HUES48 (cell line): Measurements from ENCODE around the gene TNNT2.

Source experiments
- H3K27ac ChIP-seq: one replicate; pipeline ENCODE4 v1.7.0; 2013; ENCODE audit warnings: low read depth, low read length, inconsistent platforms
- H3K27me3 ChIP-seq: 2 replicates; pipeline ENCODE4 v1.6.1; 2013; ENCODE audit warnings: mild to moderate bottlenecking, low read length; ENCODE audit not compliant: control insufficient read depth, insufficient read depth
- H3K36me3 ChIP-seq: 2 replicates; pipeline ENCODE4 v1.6.1; 2013; ENCODE audit warnings: low read length; ENCODE audit not compliant: control insufficient read depth, insufficient read depth
- H3K4me1 ChIP-seq: 2 replicates; pipeline ENCODE4 v1.6.1; 2013; ENCODE audit warnings: mild to moderate bottlenecking, low read length; ENCODE audit not compliant: control insufficient read depth, insufficient read depth
- H3K4me3 ChIP-seq: 2 replicates; pipeline ENCODE4 v1.5.1; 2013; ENCODE audit warnings: mild to moderate bottlenecking, low read depth, low read length
- H3K9ac ChIP-seq: 2 replicates; pipeline ENCODE4 v1.6.1; 2013; ENCODE audit warnings: mild to moderate bottlenecking, low read depth, low read length, moderate library complexity
- H3K9me3 ChIP-seq: 2 replicates; pipeline ENCODE4 v1.6.1; 2013; ENCODE audit warnings: low read length; ENCODE audit not compliant: control insufficient read depth, insufficient read depth

TNNT2 gene

DNA sequence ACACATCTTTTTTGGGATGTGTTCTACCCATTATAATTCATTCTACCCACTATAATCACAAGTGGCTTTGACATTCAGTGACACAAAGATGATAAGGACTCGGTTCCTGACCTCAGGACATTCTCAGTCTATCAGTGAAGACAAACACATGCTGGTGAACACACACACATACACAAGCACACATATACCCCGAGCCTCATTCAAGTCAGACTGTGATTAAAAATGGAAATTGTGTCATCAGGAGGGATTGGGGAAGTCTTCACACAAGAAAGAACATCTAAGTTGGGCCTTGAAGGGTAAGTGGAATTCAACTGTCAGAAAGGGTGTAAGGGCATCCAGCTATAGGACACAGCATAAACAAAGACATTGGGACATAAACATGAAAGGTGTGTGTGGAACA, 24.2 kb upstream of the TNNT2 start:
- Histone ChIP-seq H3K27me3 (peaks cover 34% of the 10 kb centered on the region), H3K4me3 (no peak overlapping the region), H3K27ac (no peak overlapping the region), H3K4me1 (peaks cover 19% of the 10 kb centered on the region), H3K9me3 (no peaks in the 10 kb centered on the region), H3K36me3 (no peaks in the 10 kb centered on the region), H3K9ac (no peak overlapping the region)

- H3K27ac ChIP-seq: no peak overlapping the region
These were observed 23.4 kb upstream of the TNNT2 start for GRCh38 chr1:201400852-201401230.

DNA sequence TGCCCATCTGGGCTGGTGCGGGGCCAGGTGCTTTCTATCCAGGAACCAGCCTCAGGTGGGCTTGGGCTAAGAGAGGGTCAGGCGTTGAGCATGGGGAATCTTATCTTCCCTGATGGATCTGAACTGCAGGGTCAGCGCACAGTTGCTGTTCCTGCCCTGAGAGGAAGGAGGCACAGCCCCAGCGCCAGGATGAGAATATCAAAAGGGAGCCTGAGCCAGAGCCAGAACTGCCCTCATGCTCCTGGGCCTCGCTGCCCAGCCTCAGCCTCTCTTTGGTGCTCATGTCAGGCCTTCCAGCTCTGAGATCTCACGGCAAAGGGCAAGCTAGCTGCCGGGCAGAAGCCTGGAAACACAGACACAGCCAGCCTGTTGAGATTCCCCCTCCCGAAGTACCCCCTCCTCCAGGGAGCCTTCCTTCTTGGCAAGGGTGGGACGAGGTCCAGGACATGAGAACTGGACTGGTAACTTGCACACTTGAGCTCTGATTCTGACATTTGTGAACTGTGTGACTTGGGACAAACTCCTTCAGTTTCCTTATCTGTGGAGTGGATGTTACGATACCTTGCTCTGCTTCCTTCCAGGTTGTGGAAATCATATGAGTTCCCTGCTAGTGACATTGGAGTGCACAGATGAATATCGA, 22.9 kb upstream of the TNNT2 start:
- peaks cover 34% of the 10 kb centered on the region for H3K27me3 ChIP-seq
- H3K36me3 ChIP-seq: no peaks in the 10 kb centered on the region
- H3K4me3 ChIP-seq: peak overlapping the region; percentile 69
- peaks cover 19% of the 10 kb centered on the region for H3K4me1 ChIP-seq
- peak overlapping the region; percentile 81; the same call in 1 of the 2 replicates for H3K9ac ChIP-seq
- H3K9me3 ChIP-seq: no peaks in the 10 kb centered on the region
- no peak overlapping the region for H3K27ac ChIP-seq

More at GRCh38 chr1:201400852-201401230, 23.4 kb upstream of the TNNT2 start:
- Histone ChIP-seq H3K4me3 (no peak overlapping the region), H3K4me1 (peaks cover 19% of the 10 kb centered on the region), H3K9ac (no peak overlapping the region), H3K27me3 (peaks cover 34% of the 10 kb centered on the region), H3K36me3 (no peaks in the 10 kb centered on the region), H3K9me3 (no peaks in the 10 kb centered on the region)

DNA sequence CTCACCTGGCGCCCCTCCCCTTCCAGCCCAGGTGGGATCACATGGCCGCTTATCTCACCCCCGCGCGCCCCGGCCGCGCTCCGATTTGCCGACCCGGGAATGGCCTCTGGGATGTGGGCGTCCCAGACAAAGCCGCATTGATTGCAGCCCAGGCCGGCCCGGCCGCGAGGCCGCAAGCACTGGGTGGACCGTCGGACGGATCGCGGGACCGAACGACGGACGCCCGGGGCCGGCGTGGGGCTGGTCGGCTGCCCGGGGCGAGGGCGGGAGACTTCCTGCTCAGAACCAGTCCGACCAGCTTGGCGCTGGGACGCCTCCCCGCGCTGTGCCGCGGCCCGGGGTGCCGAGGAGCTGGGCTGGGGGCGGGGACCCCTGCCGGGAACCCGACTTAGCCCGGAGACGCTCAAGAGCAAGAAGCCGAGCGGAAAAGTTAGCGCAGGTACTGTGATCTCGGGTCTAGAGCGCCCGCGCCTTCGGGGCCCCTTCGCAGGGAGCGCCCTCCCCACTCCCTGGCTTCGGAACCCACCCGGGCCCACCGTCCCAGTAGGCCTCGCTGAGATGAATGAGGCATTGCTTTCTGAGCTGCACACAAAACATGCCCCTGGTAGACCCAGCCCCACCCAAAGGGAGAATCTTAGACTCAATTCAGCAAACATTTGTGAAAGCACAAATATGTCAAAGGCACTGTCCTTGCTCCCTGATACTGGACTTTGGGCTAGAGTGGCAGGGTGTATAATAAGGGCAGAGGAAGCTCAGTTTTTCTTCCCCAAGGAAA, 22.1 kb upstream of the TNNT2 start:
- no peaks in the 10 kb centered on the region for H3K36me3 ChIP-seq
- H3K9ac ChIP-seq: peak overlapping the region; percentile 81
- peaks cover 34% of the 10 kb centered on the region for H3K27me3 ChIP-seq
- H3K9me3 ChIP-seq: no peaks in the 10 kb centered on the region
- peaks cover 20% of the 10 kb centered on the region for H3K4me1 ChIP-seq
- peak overlapping the region; percentile 69 for H3K4me3 ChIP-seq
- peak overlapping the region; percentile 3 for H3K27ac ChIP-seq

DNA sequence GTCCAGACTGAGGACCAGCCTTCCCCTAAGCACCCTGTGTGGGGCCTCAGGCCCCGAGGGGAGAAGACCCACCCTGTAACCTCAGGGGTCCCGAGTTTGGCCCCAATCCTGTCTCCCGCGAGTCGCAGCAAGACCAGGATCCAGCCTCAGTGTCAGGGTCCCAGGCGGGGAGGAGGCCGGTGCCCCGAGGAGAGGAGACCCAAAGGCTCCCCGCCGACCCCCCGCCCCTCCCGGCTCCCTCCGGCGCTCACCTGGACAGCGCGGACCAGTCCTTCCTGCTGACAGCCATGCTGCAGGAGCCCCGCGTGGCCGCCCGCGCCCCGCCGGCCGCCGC, 21.5 kb upstream of the TNNT2 start, which contains the start of gene LAD1:
LAD1 (minus strand) TSS at position 307 of the 334 bp plus-strand sequence; CDS start at position 289, 18 bp downstream.
- Histone ChIP-seq H3K4me3 (peak within 1 kb of the TSS; percentile 69), H3K4me1 (peaks cover 26% of the 10 kb centered on the region), H3K9me3 (no peaks in the 10 kb centered on the region), H3K27ac (peak within 1 kb of the TSS; percentile 3), H3K36me3 (no peaks in the 10 kb centered on the region), H3K9ac (peak within 1 kb of the TSS; percentile 81), H3K27me3 (peaks cover 34% of the 10 kb centered on the region)

DNA sequence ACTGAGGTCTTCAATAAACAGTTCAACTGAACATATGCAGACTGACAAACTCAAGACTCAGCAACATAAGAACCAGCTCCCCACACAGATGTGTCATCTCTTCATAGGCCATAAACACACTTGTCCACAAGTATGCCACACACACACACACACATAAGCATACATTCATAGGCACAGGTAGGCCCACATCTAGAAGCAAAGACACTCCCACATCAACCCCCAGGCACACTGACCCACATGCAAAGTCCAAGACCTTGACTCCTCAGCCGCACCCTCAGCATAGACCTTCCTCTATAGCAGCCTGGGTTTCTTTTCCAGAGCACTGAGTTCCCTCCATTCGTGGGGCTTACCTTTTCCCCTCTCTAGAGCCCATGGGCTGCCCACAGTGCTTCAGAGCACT, 20.2 kb upstream of the TNNT2 start:
- Histone ChIP-seq H3K4me3 (no peak overlapping the region), H3K9ac (no peak overlapping the region), H3K9me3 (no peaks in the 10 kb centered on the region), H3K36me3 (no peaks in the 10 kb centered on the region), H3K27ac (no peak overlapping the region), H3K4me1 (peaks cover 26% of the 10 kb centered on the region), H3K27me3 (peaks cover 34% of the 10 kb centered on the region)

- peaks cover 34% of the 10 kb centered on the region for H3K27me3 ChIP-seq
These were observed 19.5 kb upstream of the TNNT2 start for GRCh38 chr1:201396861-201397464.

DNA sequence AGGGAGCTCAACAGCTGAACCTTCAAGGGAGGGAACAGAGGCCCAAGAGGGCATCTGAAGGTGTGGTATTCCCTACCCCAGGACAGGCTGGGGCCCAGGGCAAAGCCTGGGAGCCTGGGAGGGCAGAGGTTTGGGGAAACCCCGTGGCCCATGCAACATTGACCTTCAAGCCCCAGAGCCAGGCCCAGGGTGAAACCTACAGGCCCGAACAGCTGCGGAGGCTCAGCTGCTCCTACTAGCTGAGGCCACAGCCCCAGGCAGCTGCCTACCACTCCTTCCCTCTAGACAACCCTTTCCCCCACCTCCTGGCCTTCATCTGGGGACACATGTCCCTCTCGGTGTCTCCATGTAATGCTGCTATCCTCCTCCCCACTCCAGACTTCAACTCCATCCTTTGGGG, 18.5 kb upstream of the TNNT2 start:
- Histone ChIP-seq H3K36me3 (no peaks in the 10 kb centered on the region), H3K4me1 (peaks cover 26% of the 10 kb centered on the region), H3K27ac (no peak overlapping the region), H3K9me3 (no peaks in the 10 kb centered on the region), H3K9ac (no peak overlapping the region), H3K4me3 (no peak overlapping the region), H3K27me3 (peaks cover 25% of the 10 kb centered on the region)

More at GRCh38 chr1:201396861-201397464, 19.5 kb upstream of the TNNT2 start:
- no peak overlapping the region for H3K4me3 ChIP-seq
- H3K9me3 ChIP-seq: no peaks in the 10 kb centered on the region
- H3K27ac ChIP-seq: no peak overlapping the region
- H3K9ac ChIP-seq: no peak overlapping the region
- no peaks in the 10 kb centered on the region for H3K36me3 ChIP-seq
- H3K4me1 ChIP-seq: peaks cover 26% of the 10 kb centered on the region

DNA sequence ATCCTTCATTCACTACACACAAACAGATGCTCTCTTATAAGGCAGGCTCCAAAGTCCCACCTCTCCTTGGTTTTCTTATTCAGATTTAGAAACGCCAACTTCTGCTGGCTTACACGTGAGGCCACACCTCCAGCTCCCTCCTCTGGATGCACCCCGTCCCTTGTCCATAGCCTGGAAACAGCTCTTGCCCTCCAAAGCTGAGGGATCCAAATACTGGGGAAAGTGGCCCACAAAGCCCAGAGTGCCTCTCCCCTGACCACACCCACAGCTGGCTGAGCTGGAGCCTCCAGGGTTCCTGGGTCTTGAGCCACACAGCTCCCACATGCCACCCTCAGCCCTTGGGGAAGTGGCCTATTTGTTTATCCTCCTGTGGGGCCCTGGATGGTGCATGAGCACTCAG, 17.1 kb upstream of the TNNT2 start:
- Histone ChIP-seq H3K9me3 (no peaks in the 10 kb centered on the region), H3K4me3 (no peak overlapping the region), H3K27ac (no peak overlapping the region), H3K4me1 (peaks cover 17% of the 10 kb centered on the region), H3K9ac (no peak overlapping the region), H3K27me3 (peaks cover 11% of the 10 kb centered on the region), H3K36me3 (no peaks in the 10 kb centered on the region)

DNA sequence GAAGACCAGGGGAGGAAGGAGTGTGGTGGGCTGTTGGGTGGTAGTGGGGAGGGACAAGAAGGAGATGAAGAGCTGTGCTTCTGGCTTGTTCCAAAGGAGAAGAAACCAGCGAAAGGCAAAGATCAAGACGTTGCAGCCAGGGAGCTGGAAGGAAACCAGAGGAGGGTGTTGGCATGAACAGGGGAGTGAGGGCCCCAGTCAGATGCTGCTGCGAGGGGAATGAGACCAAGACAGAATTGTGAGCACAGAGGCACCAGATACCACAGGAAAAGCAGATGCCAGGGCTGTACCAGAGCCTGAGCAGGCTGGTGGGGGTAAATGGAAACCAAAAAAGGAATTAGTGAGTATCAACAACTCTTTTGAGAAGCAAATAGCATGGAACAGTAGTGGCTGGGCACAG, 15.6 kb upstream of the TNNT2 start:
- peaks cover 8% of the 10 kb centered on the region for H3K4me1 ChIP-seq
- no peaks in the 10 kb centered on the region for H3K36me3 ChIP-seq
- H3K27me3 ChIP-seq: no peaks in the 10 kb centered on the region
- H3K4me3 ChIP-seq: no peak overlapping the region
- no peaks in the 10 kb centered on the region for H3K9me3 ChIP-seq
- H3K27ac ChIP-seq: no peak overlapping the region
- no peak overlapping the region for H3K9ac ChIP-seq
